Thyroid gland (tissue), 4 donors: ENCODE data around the gene GPR162.

Experiments
- CTCF ChIP-seq, 6 experiments: fragments of 200-600 bp in 3 of 6; fragments of 450-650 bp in 3 of 6; sonication (generic) in 3 of 6; IDR thresholded peaks; one replicate each; pipeline ENCODE4 v1.5.1; 2016 to 2019; ENCODE audit warnings: antibody characterized with exemption in 6 of 6, mild to moderate bottlenecking in 2 of 6, inconsistent platforms in 1 of 6, moderate library complexity in 1 of 6
- POLR2A ChIP-seq, 2 donors: fragments of 450-650 bp; IDR thresholded peaks; one replicate each; pipeline ENCODE4 v1.6.1; 2017; ENCODE audit warnings: antibody characterized with exemption in 2 of 2, mild to moderate bottlenecking in 2 of 2, moderate library complexity in 1 of 2

- TF ChIP-seq CTCF (IDR thresholded peaks at IDR 0.05) = no peak
- no peak for TF ChIP-seq POLR2A (IDR thresholded peaks at IDR 0.05)
Observed at GRCh38 chr12:6816598-6816997, 5.0 kb upstream of the GPR162 start.
